GM19324 (cell line): ENCODE measurements around the gene EFNA3.
"Not testable (repeated sequence)": the region's sequence is repeated elsewhere in the genome, so short reads cannot be mapped to it uniquely, and the experiment has no call there.

Experiments
- ATAC-seq: cut with Tn5 transposase; IDR thresholded peaks from one replicate; pipeline ENCODE4 v1.9.1; 2021; ENCODE audit warnings: mild to moderate bottlenecking, moderate library complexity; ENCODE audit not compliant: unreplicated experiment, low FRiP score

Gene EFNA3

DNA sequence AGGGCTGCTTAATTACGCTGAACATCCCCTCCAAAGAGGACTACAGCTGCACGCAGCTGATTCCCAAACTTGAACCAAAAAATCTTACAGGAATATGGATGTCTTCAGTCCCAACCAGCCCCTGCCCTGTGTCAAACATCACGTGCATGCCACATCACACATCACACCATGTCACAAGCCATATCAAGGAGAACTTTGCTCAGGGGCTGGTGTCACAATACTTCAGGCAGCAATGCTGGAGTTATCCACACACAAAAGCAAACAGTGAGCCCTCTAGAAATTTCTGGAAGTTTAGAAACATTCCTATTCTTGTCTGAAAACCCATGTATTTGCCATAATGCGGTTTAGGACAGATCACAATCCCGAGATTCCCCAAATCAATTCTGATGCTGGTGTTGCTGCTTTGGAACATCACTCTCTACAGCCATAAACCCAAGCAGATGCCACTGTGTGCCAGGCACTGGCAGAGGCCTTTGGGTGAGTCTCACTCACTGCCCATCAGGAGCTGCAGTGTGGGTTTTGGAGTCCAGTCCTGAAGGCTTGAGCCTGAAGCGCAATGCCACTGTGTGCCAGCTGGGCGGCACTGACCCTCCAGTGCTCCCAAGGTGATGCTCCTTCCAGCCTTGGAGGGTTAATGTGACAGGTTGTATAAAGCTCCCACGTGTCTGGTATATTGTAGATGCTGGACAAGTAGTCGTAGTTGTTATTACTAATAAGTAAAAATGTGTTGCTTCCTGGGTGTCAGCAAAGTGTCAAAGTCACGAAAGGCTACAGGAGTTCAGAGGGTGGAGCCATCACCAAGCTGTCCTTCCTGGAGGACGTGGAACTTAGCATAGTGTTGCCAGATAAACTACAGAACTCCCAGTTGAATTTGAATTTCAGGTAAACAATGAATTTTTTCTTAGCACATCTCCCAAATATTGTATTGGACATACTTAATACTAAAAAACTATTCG, 28.9 kb downstream of the EFNA3 start:
- ATAC-seq = no peak

DNA sequence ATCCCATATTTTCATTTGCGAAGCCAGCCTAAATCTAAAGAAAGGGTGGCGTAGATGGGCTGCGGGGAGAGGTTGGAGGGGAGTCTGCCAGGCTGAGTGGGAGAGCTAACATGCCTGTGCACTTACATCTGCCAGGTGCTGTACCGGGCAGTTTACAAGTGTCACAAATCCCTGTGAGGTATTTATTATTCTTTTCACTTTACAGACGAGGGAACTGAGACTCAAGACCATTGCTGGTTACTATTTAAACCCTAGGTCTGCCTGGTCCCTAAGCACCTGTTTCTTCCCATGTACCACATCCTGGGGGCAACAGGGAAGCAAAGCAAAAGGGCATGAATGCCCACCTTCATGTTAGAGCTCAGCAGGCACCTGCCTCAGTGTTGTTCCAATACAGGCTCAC, 29.7 kb downstream of the EFNA3 start:
- no peak for ATAC-seq

DNA sequence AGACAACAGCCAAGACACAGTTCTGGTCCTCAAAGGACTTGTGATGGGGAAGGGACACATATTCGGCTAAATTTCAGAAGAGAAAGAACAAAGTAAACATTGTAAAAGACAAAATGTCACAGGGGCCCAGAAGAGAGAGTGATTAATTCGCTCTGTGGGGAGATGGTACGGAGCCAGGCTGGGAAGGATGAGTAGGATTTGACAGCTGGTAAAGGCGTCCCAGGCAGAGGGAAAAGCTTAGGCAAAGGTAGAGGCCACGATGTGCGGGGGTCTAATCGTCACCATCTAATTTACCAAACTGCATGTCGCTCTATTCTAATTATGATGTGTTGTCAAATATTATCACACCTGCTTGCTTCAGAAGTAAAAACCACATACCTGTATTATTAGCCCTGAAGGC, 31.7 kb downstream of the EFNA3 start:
- ATAC-seq = no peak

DNA sequence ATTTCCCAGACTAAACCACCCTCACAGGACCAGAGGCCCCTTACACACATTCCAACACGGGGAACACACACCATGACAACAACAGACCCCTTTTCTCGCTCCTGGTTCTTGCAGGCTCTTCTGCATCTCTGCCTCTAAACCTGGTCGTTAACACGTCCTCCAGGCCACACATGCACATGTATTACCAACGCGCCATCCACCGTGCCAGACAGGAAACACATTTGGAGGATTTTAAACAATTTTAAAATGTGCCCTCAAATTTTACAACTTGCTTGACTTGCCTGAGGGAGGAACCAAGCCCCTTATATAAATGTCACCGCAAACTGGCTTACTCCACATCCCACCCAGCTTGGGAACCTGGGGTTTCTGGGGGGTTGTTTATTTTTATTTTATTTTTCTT, 32.2 kb downstream of the EFNA3 start:
- ATAC-seq = no peak

DNA sequence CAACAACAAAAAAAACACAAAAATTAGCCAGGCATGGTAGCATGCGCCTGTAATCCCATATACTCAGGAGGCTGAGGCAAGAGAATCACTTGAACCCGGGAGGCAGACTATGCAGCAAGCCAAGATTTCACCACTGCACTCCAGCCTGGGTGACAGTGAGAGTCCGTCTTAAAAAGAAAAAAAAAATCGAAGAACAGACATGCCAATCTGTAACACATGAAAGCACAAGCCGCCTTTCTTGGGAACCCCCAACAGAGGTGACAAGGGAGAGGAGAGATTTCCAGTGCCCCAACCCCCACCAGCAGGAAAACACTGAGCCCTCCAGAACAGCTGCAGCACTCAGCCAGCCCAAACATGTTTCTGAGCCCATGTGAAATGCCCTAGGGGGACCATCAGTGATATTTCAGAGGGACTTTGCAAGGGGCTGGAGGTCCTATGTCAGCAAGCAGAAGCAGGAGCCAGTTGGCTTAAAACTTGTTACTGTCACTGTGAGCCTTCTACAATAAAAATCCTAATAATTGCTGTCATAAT, 34.9 kb downstream of the EFNA3 start:
- no peak for ATAC-seq

DNA sequence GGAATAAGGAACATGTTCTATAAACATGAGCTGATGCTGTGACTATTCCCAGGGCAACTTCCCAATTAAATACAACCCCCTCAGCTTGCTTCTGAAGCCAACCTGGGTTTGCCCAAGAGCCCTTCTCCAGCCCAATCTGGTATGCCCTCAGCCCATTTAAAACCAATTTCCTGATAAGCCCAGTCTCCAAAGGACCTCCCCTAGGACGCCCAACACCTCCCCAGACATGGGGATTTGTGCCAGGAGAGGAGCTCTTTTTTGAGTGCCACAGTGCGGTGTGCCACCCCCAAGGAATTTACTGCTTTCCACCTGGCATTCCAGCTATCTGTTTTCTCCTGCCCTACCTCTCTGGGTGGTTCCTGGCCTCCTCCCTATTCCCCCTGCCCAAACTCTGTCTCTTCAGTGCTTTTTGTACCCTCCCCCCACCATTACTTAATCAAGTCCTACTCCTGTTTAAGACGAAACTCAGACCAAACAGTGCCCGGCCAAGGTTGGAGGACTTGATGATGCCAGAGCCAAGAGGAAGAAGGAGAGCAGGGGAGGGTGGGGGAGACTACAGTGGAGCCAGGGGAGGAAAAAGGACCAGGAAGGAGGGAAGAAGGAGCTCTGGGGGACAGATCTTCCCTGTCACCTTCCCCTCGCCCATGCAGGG, 37.6 kb downstream of the EFNA3 start:
- ATAC-seq = no peak

DNA sequence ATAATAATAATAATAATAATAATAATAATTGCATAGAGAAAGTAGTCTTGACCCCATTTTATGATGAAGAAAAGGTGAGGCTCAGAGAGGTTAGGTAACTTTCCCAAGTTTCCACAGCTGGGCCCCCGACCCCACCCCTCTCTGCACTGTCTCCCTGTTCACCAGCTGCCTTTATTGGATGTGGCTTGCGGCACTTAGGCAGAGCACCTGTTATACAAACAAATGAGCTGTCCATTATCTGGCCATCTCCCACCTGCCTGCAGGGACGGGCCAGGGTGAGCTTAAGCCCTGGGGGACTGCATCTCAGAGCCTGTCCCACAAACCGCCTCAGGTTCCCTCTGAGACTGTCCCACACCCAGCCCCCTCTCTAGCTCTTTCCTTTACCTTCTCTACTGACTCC, 39.0 kb downstream of the EFNA3 start:
- ATAC-seq = no peak

DNA sequence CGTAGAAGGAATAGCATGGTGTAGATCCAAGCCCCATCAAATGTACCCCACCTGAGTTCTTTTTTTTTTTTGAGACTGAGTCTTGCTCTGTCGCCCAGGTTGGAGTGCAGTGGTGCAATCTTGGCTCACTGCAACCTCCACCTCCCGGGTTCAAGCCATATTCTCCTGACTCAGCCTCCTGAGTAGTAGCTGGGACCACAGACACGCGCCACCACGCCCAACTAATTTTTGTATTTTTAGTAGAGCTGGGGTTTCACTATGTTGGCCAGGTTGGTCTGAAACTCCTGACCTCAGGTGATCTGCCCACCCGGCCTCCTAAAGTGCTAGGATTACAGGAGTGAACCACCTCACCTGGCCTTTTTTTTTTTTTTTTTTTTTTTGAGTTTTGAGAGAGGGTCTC, 39.5 kb downstream of the EFNA3 start:
- not testable (repeated sequence) for ATAC-seq

DNA sequence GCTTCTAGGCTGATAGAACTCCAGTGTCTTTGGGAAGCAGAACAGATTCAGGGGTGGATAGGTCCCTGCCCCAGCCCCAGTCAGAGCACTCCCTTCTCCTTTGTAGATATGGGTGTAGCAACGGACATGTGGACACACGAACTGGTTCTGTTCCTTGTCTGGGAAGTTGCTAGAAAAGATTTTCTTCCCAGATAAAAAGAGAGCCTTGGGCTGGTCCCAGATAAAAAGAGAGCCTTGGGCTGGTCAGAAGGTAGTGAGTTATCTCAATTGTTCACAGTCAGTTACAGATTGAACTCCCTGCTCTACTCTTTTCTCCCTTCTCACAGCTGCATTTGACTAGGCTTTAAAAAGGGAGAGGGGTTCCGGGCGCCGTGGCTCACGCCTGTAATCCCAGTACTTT, 41.6 kb downstream of the EFNA3 start:
- no peak for ATAC-seq

DNA sequence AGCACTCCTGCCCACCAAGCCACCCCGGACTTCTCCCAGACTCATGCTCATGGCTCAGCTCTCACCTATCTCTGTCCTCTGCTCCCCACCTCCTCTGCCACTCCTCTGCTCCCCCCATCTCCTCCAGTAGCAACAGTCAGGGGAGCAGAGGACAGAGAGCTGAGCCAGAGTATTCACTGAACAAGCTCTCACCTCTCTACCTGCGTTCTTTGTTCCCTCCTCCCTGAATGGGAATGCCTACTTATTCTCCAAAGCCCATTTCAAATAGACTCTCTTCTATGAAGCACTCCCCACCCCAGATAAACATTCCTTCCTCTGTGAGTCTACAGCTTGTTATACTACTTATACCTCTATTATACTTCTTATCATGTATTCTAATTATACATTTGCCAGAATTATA, 42.6 kb downstream of the EFNA3 start:
- no peak for ATAC-seq

DNA sequence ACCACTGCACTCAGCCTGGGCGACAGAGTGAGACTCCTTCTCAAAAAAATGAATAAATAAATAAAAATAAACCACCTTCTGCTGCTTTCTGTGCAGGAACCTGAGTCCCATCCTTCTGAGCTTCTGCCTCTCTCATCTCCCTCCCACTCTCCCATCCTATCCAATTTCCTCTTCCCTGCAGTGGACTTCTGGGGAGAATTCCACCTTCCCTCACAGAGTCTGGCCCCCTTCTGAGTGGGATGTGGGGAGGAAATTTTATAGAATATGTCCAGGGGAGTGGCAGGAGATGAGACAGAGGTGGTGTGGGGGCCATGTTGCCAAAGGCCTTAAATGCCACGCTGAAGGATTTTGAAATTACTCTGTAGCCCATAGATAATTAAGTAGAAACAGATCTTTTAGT, 43.7 kb downstream of the EFNA3 start:
- no peak for ATAC-seq

DNA sequence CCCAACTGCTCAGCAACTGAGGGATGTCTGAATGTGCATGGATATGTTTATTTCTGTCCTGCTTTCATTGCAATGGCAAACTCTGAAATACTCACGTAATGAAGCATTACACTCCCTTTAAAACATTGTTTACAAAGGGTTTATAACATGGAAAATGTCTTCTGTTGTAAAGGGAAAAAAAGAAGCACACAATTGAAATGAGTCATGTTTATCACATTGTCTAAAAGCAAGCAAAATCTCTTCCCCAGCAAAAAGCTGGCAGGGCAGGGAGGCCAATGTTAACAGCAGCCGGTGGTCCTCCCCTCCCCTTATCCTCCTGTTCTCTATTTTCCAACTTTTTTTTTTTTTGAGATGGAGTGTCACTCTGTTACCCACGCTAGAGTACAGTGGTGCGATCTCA, 45.2 kb downstream of the EFNA3 start:
- ATAC-seq = no peak

DNA sequence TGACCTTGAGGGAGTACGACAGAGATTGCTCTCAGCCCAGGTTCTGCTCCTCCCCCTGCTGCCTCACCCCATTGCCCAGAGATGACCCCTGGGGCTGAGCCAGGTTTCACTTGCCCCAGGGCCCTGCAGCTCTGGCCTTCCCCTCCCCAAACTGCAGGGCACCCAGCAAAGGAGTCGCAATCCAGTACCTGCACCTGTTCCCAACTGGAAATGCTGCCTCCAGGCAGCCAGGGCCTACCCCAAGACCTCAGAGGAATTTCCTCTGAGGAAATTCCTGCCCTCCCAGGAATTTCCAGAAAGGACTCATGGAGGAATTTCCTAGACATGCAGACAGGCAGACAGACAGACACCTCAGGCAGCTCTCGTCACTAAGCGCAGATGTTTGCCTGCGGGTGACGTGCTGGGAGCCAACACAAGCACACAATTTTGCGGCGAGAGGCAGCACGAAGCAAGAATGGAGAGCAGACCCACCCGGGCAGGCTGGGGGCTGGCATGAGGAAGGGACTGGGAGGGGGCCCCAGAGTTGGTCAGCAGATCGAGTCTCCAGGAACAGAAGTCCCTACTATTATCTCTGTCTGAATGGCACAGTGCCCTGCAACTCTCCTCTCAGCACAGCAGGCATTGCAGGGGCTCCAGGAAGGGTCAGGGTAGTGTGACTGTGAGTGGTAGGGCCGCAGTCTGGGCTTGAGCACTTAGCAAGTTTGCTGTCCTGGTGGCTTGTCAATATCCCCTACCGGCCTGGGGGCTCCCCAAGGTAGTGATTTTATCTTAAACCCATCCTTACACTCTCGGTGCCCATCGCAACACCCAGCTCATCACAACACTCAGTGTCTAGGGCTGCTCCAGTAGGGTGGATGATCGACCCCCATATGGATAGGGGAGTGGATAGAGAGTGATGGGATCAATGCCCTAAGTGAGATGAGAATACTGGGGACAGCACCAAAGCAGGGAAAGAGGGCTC, 46.1 kb downstream of the EFNA3 start:
- ATAC-seq = no peak

DNA sequence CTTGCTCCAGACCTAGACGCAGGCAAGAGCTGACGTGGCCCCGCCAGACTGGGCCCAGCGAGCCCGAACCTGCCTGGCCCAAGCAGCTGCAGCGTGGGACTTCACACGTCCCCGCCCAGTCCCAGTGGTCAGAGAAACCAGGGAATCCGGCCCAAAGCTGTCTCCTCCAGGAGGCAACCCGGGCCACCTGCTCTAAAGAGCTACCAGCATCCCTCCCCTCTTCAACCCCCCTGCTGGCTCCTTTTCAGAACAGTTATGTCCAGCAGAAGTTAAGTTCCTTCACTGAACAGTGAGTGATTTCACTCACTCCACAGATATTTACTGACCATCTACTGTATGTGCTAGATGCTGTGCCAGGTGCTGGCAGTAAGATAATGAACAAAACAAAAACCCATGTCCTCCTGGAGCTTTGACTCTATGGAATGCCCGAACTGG, 46.9 kb downstream of the EFNA3 start:
- ATAC-seq = no peak

DNA sequence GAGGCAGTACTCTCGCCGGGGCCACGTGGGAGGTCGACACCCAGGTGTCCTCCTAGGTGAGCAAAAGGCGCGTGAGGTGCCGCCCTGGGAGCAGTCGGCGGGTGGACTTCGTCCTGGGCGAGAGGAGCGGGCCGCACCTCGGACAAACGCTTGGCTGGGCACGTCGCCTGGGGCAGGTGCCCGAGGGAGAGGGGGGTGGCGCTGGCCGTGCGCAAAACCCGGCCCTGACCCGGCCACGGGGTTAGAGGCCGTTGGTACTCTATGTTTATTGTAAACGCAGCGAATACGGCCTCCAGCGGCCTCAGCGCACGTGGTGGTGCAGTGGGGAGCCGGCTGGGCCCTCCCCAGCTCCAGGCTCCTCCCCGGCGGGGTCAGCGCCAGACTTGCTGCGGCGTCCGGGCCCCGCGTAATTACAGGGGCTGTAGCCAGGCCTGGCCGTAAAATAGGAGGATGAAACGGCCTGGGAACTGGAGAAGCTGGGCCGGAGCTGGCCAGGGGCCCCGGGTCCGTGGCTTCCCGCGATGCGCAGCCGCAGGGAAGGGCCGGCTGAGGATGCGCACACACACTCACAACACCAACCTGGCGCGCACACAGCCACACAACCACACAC, 47.4 kb downstream of the EFNA3 start:
- ATAC-seq = no peak

DNA sequence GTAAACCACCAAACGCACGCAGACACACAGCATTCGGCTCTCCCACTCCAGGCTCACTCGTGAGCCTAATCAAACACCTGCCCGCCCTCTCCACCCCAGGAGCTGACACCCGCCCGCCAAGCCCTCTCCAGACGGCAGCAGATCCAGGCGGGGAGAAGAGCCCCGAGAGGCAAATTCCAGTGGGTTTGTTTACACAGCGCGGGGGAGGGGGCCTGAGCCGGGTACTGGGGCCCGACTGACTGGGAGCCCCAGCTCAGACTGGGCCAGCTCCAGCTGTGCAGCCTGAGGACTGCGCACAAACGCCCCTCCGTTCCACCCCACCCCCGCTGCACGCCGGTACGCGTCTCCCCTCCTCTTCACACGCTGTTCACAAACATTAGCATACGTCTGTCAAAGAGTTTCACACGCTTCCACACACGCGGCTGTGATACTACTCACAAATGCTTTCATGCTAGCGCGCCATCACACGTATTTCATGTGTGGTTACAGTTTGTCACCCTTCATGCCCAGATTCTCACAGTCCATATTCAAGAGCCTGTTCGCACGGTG, 48.0 kb downstream of the EFNA3 start:
- no peak for ATAC-seq

DNA sequence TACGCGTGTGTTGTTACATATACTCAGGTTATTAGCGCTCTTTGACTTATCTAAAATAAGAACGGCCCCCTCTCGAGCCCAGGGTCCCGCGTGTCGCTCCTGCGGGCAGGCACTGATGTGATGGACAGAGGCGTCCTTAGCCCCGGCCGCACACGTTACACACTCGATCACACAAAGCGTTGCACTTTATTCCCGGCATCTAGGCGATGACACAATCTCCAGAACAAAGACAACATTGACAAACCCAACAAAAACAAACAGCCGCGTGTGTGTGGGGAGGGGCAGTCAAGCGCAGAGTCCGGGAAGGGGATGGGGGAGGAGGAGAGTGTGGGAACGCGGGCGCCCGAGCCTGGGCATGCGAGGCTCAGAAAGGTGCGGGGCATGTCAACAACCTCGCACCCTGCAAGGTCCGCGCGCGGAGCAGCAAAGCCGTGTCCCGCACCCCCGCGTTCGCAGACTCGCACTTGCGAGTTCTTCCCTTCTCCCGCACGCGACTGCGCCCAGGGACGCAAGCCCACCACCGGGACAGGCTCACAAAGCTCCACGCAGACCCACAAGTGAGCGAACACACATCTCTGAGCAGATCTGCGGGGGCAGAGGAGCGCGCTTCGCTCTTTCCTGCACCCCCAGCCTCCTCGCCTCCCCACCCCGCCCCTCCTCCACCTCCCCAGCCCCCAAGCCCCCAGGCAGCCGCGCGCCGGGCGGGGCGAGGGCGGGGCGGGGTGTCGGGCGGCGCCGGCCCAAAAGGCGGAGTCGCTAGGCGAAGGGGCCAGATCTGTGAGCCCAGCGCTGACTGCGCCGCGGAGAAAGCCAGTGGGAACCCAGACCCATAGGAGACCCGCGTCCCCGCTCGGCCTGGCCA, 48.7 kb downstream of the EFNA3 start, which contains the start of gene EFNA1:
Gene EFNA1 (plus strand): TSS at position 772 of the 862 bp plus-strand sequence. CDS start 102 bp downstream, outside the sequence.
- ATAC-seq = no peak

DNA sequence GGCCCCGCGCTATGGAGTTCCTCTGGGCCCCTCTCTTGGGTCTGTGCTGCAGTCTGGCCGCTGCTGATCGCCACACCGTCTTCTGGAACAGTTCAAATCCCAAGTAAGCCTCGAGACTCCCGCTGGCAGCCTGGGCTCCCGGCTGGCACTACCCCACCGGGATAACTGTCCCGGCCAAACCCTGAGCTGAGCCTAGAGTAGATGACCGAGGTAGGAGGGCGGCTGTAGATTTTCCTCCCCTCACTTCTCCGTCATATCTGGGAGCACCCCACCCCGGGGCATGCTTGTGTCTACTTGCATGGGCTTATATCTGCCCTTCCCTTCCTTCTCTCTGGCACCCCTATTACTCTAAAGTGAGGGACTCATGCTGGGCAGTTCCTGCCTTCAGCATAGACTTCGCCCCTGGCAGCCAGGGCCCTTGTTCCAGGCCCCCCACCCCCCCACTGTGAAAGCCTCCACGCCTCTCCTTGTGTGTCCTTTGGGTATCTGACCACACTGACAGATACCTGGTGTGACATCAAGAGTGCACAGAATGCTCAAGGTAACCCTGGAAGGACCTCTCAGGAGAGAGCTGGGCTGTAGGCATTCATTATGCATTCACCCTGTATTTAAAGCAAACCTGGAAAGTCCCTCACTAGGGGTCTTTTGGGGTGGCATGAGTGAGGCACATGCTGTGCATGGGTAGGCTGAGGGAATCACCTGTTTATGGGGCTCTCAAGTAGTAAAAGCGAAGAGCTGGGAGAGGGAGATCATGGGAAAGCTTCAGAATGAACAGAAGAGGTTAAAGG, 49.5 kb downstream of the EFNA3 start:
- ATAC-seq = no peak
